ENCODE measurements around the gene GAS6.
"Not testable (repeated sequence)": the region's sequence is repeated elsewhere in the genome, so short reads cannot be mapped to it uniquely, and the experiment has no call there.

Gene GAS6

GRCh38 chr13:113804017-113804702 lies 59.7 kb downstream of the GAS6 start:
- no peak for DNase-seq

- DNase-seq: no peak
Measured at GRCh38 chr13:113803409-113804016, 60.4 kb downstream of the GAS6 start.

- DNase-seq: no peak
Measured at GRCh38 chr13:113802761-113803160, 61.1 kb downstream of the GAS6 start.

GRCh38 chr13:113802090-113802531 lies 61.8 kb downstream of the GAS6 start:
- DNase-seq: peak; percentile 45

- no peak for DNase-seq
Measured at GRCh38 chr13:113801289-113801961, 62.5 kb downstream of the GAS6 start.

- DNase-seq: no peak
Measured at GRCh38 chr13:113800576-113800926, 63.3 kb downstream of the GAS6 start.

GRCh38 chr13:113798200-113798811 lies 65.6 kb downstream of the GAS6 start:
- DNase-seq: no peak

GRCh38 chr13:113796964-113797676 lies 66.8 kb downstream of the GAS6 start:
- DNase-seq: no peak

GRCh38 chr13:113796211-113796963 lies 67.5 kb downstream of the GAS6 start:
- DNase-seq: no peak

GRCh38 chr13:113795362-113795761 lies 68.5 kb downstream of the GAS6 start:
- DNase-seq: not testable (repeated sequence)

GRCh38 chr13:113794764-113795173 lies 69.1 kb downstream of the GAS6 start:
- DNase-seq: no peak

GRCh38 chr13:113794086-113794485 lies 69.8 kb downstream of the GAS6 start:
- DNase-seq: no peak

GRCh38 chr13:113793718-113794085 lies 70.2 kb downstream of the GAS6 start:
- no peak for DNase-seq

GRCh38 chr13:113792886-113793717 lies 70.8 kb downstream of the GAS6 start:
- DNase-seq: no peak

GRCh38 chr13:113792236-113792770 lies 71.6 kb downstream of the GAS6 start:
- no peak for DNase-seq

GRCh38 chr13:113791761-113792160 lies 72.1 kb downstream of the GAS6 start:
- DNase-seq: no peak

- no peak for DNase-seq
Measured at GRCh38 chr13:113791226-113791625, 72.7 kb downstream of the GAS6 start.

- DNase-seq: not testable (repeated sequence)
Measured at GRCh38 chr13:113789931-113790330, 73.9 kb downstream of the GAS6 start.

GRCh38 chr13:113789167-113789566 lies 74.7 kb downstream of the GAS6 start:
- no peak for DNase-seq

- DNase-seq: peak; percentile 25
Measured at GRCh38 chr13:113788413-113789135, 75.3 kb downstream of the GAS6 start.

Measured in NCI-H69 (cell line).